ENCODE data around the gene CPM. TPM values are rescaled to one million over a fixed set of nuclear protein-coding genes. Genes with fewer than 3 reads are reported as not detected.

CPM gene
- total and polyA plus RNA-seq, 10 of the 15 experiments (the other 5 are each of a cell fraction or from before 2014, with no cell fraction given): 0.06 to 1.7 (median 0.41) TPM

Small RNA genes within 50 kb of the gene (small RNA-seq; reads per million reads assigned to genes)
- gene AC025423.5 (not detected), gene RNU7-4P (not detected)

Other genes with a start within 250 kb of the CPM start
- gene NUP107, start 246.2 kb downstream of the CPM start, total RNA-seq (2014; rRNA removed): 73.5 and 92.4 TPM in 2 replicates
- gene NUP107, start 246.2 kb downstream of the CPM start, total RNA-seq (2014; rRNA removed; fragmentation: Illumina TruSeq; extraction: Trizol): 99.5 and 101 TPM in 2 replicates
- gene NUP107, start 246.2 kb downstream of the CPM start, total RNA-seq (2021): 73.1 and 73.4 TPM in 2 replicates
- gene NUP107, start 246.2 kb downstream of the CPM start, polyA plus RNA-seq (2011; rRNA removed): 109 and 186 TPM in 2 replicates
- 111 and 147 TPM in 2 replicates for gene NUP107, start 246.2 kb downstream of the CPM start, polyA plus RNA-seq (2014; fragmentation: Illumina TruSeq; extraction: Trizol)
- gene NUP107, start 246.2 kb downstream of the CPM start, polyA plus RNA-seq (2014; fragmentation: Nextera tagmentation; extraction: Ambion mirVana): 10 to 100 TPM; 79.4 to 85.2 TPM
- 71.9 and 78.6 TPM in 2 replicates for gene NUP107, start 246.2 kb downstream of the CPM start, polyA plus RNA-seq (2014; rRNA removed)
- gene NUP107, start 246.2 kb downstream of the CPM start, polyA plus RNA-seq (2016; fragmentation: Nextera tagmentation; extraction: Ambion mirVana): 100 to 1,000 TPM; 120 to 132 TPM
- 4.0 and 5.8 TPM in 2 replicates for gene SLC35E3, start 187.0 kb downstream of the CPM start, total RNA-seq (2014; rRNA removed)
- 3.8 and 6.1 TPM in 2 replicates for gene SLC35E3, start 187.0 kb downstream of the CPM start, total RNA-seq (2014; rRNA removed; fragmentation: Illumina TruSeq; extraction: Trizol)
- 10.6 and 10.8 TPM in 2 replicates for gene SLC35E3, start 187.0 kb downstream of the CPM start, total RNA-seq (2021)
- gene SLC35E3, start 187.0 kb downstream of the CPM start, polyA plus RNA-seq (2011; rRNA removed): 9.2 and 12.9 TPM in 2 replicates
- gene SLC35E3, start 187.0 kb downstream of the CPM start, polyA plus RNA-seq (2014; fragmentation: Illumina TruSeq; extraction: Trizol): 5.6 and 7.0 TPM in 2 replicates
- gene SLC35E3, start 187.0 kb downstream of the CPM start, polyA plus RNA-seq (2014; fragmentation: Nextera tagmentation; extraction: Ambion mirVana): 1 to 10 TPM; 3.6 to 6.0 TPM
- 2.4 and 4.3 TPM in 2 replicates for gene SLC35E3, start 187.0 kb downstream of the CPM start, polyA plus RNA-seq (2014; rRNA removed)
- gene SLC35E3, start 187.0 kb downstream of the CPM start, polyA plus RNA-seq (2016; fragmentation: Nextera tagmentation; extraction: Ambion mirVana): 10 to 100 TPM; 17.6 to 19.8 TPM
- gene MDM2, start 125.0 kb downstream of the CPM start, total RNA-seq (2014; rRNA removed): 88.1 and 113 TPM in 2 replicates
- 158 and 173 TPM in 2 replicates for gene MDM2, start 125.0 kb downstream of the CPM start, total RNA-seq (2014; rRNA removed; fragmentation: Illumina TruSeq; extraction: Trizol)
- 164 and 174 TPM in 2 replicates for gene MDM2, start 125.0 kb downstream of the CPM start, total RNA-seq (2021)
- gene MDM2, start 125.0 kb downstream of the CPM start, polyA plus RNA-seq (2011; rRNA removed): 82.0 and 136 TPM in 2 replicates
- gene MDM2, start 125.0 kb downstream of the CPM start, polyA plus RNA-seq (2014; fragmentation: Illumina TruSeq; extraction: Trizol): 75.8 and 104 TPM in 2 replicates
- 10 to 100 TPM; 48.2 to 65.8 TPM for gene MDM2, start 125.0 kb downstream of the CPM start, polyA plus RNA-seq (2014; fragmentation: Nextera tagmentation; extraction: Ambion mirVana)
- gene MDM2, start 125.0 kb downstream of the CPM start, polyA plus RNA-seq (2014; rRNA removed): 56.8 and 77.8 TPM in 2 replicates
- 100 to 1,000 TPM; 145 to 171 TPM for gene MDM2, start 125.0 kb downstream of the CPM start, polyA plus RNA-seq (2016; fragmentation: Nextera tagmentation; extraction: Ambion mirVana)

Measured in GM12878 (cell line).